ENCODE measurements around the gene ITGAX. TPM values are rescaled to one million over a fixed set of nuclear protein-coding genes. Genes with fewer than 3 reads are reported as not detected.

Gene ITGAX
- total and polyA plus RNA-seq, 10 of the 15 experiments (the other 5 are each of a cell fraction or from before 2014, with no cell fraction given) = 1.6 to 37.9 (median 17.9) TPM

DNA sequence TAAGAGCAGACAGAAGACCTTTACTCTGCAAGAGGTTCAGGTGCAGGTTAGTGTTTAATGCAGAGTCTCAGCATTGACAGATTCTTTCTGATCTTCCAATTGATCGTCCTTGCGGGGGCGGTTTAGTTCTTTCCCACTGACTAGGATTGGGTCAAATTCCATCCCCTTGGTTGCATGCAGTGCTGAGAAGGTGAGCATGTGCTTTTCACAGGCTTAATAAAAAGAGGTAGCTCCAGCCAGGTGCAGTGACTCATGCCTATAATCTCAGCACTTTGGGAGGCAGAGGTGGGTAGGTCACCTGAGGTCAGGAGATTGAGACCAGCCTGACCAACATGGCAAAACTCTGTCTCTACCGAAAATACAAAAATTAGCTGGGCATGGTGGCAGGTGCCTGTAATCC, 30.7 kb downstream of the ITGAX start (continued):
- no peak for TF ChIP-seq ZBTB11 (CRISPR knock-in tag; IDR thresholded peaks at IDR 0.05)
- no peak for TF ChIP-seq SMAD5 (IDR thresholded peaks at IDR 0.05; ENCODE audit: low read depth)
- TF ChIP-seq, protein P1, sequence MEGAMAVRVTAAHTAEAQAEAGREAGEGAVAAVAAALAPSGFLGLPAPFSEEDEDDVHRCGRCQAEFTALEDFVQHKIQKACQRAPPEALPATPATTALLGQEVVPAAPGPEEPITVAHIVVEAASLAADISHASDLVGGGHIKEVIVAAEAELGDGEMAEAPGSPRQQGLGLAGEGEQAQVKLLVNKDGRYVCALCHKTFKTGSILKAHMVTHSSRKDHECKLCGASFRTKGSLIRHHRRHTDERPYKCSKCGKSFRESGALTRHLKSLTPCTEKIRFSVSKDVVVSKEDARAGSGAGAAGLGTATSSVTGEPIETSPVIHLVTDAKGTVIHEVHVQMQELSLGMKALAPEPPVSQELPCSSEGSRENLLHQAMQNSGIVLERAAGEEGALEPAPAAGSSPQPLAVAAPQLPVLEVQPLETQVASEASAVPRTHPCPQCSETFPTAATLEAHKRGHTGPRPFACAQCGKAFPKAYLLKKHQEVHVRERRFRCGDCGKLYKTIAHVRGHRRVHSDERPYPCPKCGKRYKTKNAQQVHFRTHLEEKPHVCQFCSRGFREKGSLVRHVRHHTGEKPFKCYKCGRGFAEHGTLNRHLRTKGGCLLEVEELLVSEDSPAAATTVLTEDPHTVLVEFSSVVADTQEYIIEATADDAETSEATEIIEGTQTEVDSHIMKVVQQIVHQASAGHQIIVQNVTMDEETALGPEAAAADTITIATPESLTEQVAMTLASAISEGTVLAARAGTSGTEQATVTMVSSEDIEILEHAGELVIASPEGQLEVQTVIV (IDR thresholded peaks at IDR 0.05; ENCODE audit: borderline replicate concordance, partially characterized antibody) = no peak
- TF ChIP-seq POLR2AphosphoS2 (IDR thresholded peaks at IDR 0.05; ENCODE audit: low read depth, low read length) = no peak
- TF ChIP-seq NFXL1 (IDR thresholded peaks at IDR 0.05; ENCODE audit: borderline replicate concordance) = no peak
- no peak for TF ChIP-seq EGR1 (IDR thresholded peaks at IDR 0.05; ENCODE audit: borderline replicate concordance in 1 of 2, low read depth in 2 of 2, low read length in 2 of 2)
- TF ChIP-seq, protein P2, sequence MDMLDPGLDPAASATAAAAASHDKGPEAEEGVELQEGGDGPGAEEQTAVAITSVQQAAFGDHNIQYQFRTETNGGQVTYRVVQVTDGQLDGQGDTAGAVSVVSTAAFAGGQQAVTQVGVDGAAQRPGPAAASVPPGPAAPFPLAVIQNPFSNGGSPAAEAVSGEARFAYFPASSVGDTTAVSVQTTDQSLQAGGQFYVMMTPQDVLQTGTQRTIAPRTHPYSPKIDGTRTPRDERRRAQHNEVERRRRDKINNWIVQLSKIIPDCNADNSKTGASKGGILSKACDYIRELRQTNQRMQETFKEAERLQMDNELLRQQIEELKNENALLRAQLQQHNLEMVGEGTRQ (IDR thresholded peaks at IDR 0.05; ENCODE audit: borderline replicate concordance, low read depth, low read length) = no peak
- no peak for TF ChIP-seq MTA2 (IDR thresholded peaks at IDR 0.05; ENCODE audit: low read depth)
- TF ChIP-seq CTCF (IDR thresholded peaks at IDR 0.05 in 2 of 3, conservative IDR thresholded peaks at IDR 0.05 in 1 of 3; ENCODE audit: control insufficient read depth in 2 of 3, extremely low read depth in 1 of 3, insufficient read depth in 1 of 3, low read depth in 3 of 3, low read length in 3 of 3) = no peak

Data from GM12878 (cell line).